HG03159 (cell line): ENCODE data around the gene IMP4.

Experiments
- ATAC-seq: cut with Tn5 transposase; IDR thresholded peaks from one replicate; pipeline ENCODE4 v1.9.1; 2021; ENCODE audit warnings: mild to moderate bottlenecking, moderate library complexity; ENCODE audit not compliant: unreplicated experiment

IMP4 gene

DNA sequence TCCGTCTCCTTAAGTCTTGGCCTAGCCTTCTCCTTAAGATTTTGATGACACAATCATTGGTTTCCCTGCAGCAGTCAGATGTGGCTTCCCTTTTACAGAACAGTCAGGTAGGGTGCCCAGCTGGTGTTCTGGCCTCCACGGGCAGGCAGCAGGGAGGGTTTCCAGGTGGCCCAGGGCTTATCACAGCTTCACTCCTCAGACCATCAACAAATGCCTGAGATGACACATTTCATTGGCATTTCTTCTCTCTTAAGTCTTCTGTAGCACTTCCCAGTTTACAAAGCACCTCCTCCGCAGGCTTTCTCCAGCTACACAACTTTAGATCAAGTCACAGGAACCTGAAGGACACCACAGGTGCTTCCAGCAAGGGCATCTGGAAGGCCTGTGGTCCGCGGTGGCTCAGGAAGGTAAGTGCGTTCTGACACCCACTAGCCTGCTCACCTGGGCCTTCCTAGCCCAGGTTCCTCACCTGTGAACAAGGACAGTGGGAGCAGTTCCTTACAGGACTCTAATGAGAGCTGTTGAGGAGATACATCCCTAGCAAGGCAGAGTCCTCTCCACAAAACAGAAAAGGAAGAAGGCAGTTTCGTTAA is 50.7 kb downstream of the IMP4 start:
- no peak for ATAC-seq
